MM.1S (cell line): Measurements from ENCODE around the gene TNFRSF25.

Source experiments
- DNase-seq: peaks from one replicate; pipeline ENCODE4 v3.0.0-alpha.2; 2015
- H2AFZ ChIP-seq: fragments of 300-600 bp; sonication (generic); 2 replicates; pipeline ENCODE4 v1.6.0; 2016; ENCODE audit warnings: antibody characterized with exemption, low read length
- H3F3A ChIP-seq: fragments of 300-600 bp; sonication (generic); 2 replicates; pipeline ENCODE4 v1.6.1; 2016; ENCODE audit warnings: mild to moderate bottlenecking, antibody characterized with exemption, low read length, moderate library complexity, mixed read lengths; ENCODE audit not compliant: insufficient read depth
- H3K27ac ChIP-seq: fragments of 300-600 bp; sonication (generic); 2 replicates; pipeline ENCODE4 v1.5.1; 2016; ENCODE audit warnings: mild to moderate bottlenecking, low read length
- H3K27me3 ChIP-seq: fragments of 300-600 bp; sonication (generic); replicated peaks from 2 replicates; pipeline ENCODE4 v1.6.0; 2016; ENCODE audit warnings: low read length; ENCODE audit not compliant: insufficient read depth
- H3K36me3 ChIP-seq: fragments of 300-600 bp; sonication (generic); replicated peaks from 2 replicates; pipeline ENCODE4 v1.6.1; 2016; ENCODE audit warnings: mild to moderate bottlenecking, low read length, mixed read lengths; ENCODE audit not compliant: insufficient read depth
- H3K4me1 ChIP-seq: fragments of 300-600 bp; sonication (generic); 2 replicates; pipeline ENCODE4 v1.6.1; 2016; ENCODE audit warnings: low read length, mixed read lengths
- H3K4me2 ChIP-seq: fragments of 300-600 bp; sonication (generic); 2 replicates; pipeline ENCODE4 v1.6.0; 2016; ENCODE audit warnings: low read depth, low read length
- H3K4me3 ChIP-seq: fragments of 300-600 bp; sonication (generic); 2 replicates; pipeline ENCODE4 v1.5.1; 2016; ENCODE audit warnings: low read length, mixed read lengths
- H3K79me2 ChIP-seq: fragments of 300-600 bp; sonication (generic); 2 replicates; pipeline ENCODE4 v1.6.1; 2016; ENCODE audit warnings: mixed run types, low read length, mixed read lengths
- H3K9ac ChIP-seq: fragments of 300-600 bp; sonication (generic); 2 replicates; pipeline ENCODE4 v1.6.1; 2016; ENCODE audit warnings: low read length, mixed read lengths
- H3K9me2 ChIP-seq: fragments of 300-600 bp; sonication (generic); replicated peaks from 2 replicates; pipeline ENCODE4 v1.6.1; 2016; ENCODE audit warnings: mild to moderate bottlenecking, low read length, mixed read lengths; ENCODE audit not compliant: insufficient read depth
- H3K9me3 ChIP-seq: fragments of 300-600 bp; sonication (generic); replicated peaks from 2 replicates; pipeline ENCODE4 v1.6.1; 2016; ENCODE audit warnings: mild to moderate bottlenecking, low read length, mixed read lengths; ENCODE audit not compliant: insufficient read depth
- H4K20me1 ChIP-seq: fragments of 300-600 bp; sonication (generic); 2 replicates; pipeline ENCODE4 v1.6.1; 2016; ENCODE audit warnings: mild to moderate bottlenecking, low read length, moderate library complexity, mixed read lengths; ENCODE audit not compliant: insufficient read depth
- EZH2 ChIP-seq: fragments of 300-600 bp; sonication (generic); optimal IDR thresholded peaks from 2 replicates; pipeline ENCODE3; 2017; ENCODE audit warnings: low read depth, mild to moderate bottlenecking, antibody characterized with exemption, low read length, mixed read lengths
- EZH2phosphoT487 ChIP-seq: fragments of 300-600 bp; sonication (generic); IDR thresholded peaks from 2 replicates; pipeline ENCODE4 v1.6.1; 2018; ENCODE audit warnings: antibody characterized with exemption, low read length
- TF ChIP-seq, protein P1 (sequence below): fragments of 300-600 bp; sonication (generic); IDR thresholded peaks from 2 replicates; pipeline ENCODE4 v1.5.1; 2016; ENCODE audit warnings: antibody characterized with exemption, low read length, mixed read lengths

The TNFRSF25 gene

DNA sequence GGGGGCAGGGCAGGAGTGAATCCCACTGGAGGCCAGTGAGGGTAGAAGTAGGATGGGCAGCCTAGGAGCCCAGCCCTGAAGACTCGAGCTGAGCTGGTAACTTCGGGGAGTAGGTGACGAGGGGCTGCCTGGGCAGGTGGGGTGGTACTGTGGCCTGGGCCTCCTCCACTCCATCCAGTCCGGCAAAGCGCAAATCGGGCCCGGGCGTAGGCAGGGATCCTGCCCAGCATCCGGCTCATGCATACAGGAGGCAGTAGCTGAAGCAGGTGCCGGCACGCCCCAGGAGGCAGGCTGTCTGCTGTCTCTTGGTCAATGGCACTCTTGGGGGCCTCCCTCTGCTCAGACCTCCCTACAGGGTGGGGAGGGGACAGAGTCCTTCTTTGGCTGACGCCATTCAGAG lies 1.3 kb upstream of the TNFRSF25 start:
- H3K9ac ChIP-seq = no peak overlapping the region
- no peak overlapping the region for H3K4me2 ChIP-seq
- TF ChIP-seq, protein P1, sequence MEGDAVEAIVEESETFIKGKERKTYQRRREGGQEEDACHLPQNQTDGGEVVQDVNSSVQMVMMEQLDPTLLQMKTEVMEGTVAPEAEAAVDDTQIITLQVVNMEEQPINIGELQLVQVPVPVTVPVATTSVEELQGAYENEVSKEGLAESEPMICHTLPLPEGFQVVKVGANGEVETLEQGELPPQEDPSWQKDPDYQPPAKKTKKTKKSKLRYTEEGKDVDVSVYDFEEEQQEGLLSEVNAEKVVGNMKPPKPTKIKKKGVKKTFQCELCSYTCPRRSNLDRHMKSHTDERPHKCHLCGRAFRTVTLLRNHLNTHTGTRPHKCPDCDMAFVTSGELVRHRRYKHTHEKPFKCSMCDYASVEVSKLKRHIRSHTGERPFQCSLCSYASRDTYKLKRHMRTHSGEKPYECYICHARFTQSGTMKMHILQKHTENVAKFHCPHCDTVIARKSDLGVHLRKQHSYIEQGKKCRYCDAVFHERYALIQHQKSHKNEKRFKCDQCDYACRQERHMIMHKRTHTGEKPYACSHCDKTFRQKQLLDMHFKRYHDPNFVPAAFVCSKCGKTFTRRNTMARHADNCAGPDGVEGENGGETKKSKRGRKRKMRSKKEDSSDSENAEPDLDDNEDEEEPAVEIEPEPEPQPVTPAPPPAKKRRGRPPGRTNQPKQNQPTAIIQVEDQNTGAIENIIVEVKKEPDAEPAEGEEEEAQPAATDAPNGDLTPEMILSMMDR = no peak
- TF ChIP-seq EZH2phosphoT487 (no peak), EZH2 (no peak)
- peaks cover 63% of the 10 kb centered on the region for H3K27me3 ChIP-seq
- H3K4me3 ChIP-seq = no peak overlapping the region
- no peaks in the 10 kb centered on the region for H3K79me2 ChIP-seq
- no peak overlapping the region for H3K27ac ChIP-seq
- H3K36me3 ChIP-seq = no peaks in the 10 kb centered on the region
- H2AFZ ChIP-seq = no peak overlapping the region
- DNase-seq = no peak
- no peaks in the 10 kb centered on the region for H3F3A ChIP-seq
- no peaks in the 10 kb centered on the region for H4K20me1 ChIP-seq
- H3K4me1 ChIP-seq = peaks cover 4% of the 10 kb centered on the region; the same call in 1 of the 2 replicates
- H3K9me2 ChIP-seq = no peaks in the 10 kb centered on the region
- H3K9me3 ChIP-seq = no peaks in the 10 kb centered on the region

DNA sequence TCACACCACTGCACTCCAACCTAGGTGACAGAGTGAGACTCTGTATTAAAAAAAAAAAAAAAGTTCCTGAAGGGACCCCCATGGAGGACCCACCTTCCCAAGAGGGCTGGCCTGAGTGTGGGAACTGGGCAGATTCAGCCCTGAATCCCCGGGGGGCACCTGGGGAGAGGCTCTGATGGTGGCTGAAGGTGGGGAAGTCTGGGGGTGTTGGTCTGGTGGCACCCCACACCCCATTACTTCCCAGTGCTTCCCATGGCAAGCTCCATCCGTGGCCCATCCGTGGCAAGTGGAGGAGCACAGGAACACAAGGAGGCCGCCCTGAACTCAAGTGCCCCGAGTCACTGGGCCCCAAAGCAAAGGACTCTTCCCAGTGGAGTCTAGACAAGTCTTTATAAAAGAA lies 778 bp upstream of the TNFRSF25 start:
- H3K9me3 ChIP-seq = no peaks in the 10 kb centered on the region
- H4K20me1 ChIP-seq = no peaks in the 10 kb centered on the region
- no peak overlapping the region for H2AFZ ChIP-seq
- H3K27me3 ChIP-seq = peaks cover 68% of the 10 kb centered on the region
- no peak overlapping the region for H3K9ac ChIP-seq
- H3K4me2 ChIP-seq = no peak overlapping the region
- no peaks in the 10 kb centered on the region for H3K9me2 ChIP-seq
- H3F3A ChIP-seq = no peaks in the 10 kb centered on the region
- no peaks in the 10 kb centered on the region for H3K36me3 ChIP-seq
- TF ChIP-seq, protein P1 = no peak
- TF ChIP-seq EZH2 (no peak), EZH2phosphoT487 (no peak)
- H3K4me3 ChIP-seq = no peak overlapping the region
- H3K79me2 ChIP-seq = no peaks in the 10 kb centered on the region
- no peak overlapping the region for H3K27ac ChIP-seq
- DNase-seq = no peak
- H3K4me1 ChIP-seq = no peaks in the 10 kb centered on the region

DNA sequence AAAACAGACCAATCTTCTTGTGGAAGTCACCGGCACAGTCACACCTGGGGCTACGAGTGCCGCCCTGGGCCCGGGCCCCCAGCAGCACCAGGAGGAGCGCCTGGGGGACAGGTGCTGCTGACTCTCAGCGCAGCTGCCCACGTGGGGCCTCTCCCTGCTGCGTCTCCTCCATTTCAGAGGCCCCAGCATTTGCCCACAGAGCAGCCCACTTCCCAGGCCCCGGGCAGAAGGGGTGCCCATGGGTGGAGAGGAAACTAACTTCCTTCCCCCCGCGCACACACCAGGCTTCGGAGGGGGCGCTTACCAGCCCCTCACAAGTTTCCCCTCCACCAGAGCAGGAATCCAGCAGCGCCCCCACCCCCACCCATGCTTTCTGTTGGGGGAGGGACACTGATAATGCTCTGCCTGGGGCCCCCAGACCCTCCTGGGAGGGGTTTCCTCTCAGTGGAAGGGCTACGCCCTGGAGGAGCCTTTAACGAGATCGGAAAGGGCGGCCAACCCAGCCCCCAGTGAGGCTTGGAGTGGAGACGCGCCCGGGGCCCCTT lies 440 bp downstream of the TNFRSF25 start:
- no peaks in the 10 kb centered on the region for H3K79me2 ChIP-seq
- H3K4me2 ChIP-seq = no peak overlapping the region
- no peaks in the 10 kb centered on the region for H3K9me2 ChIP-seq
- no peaks in the 10 kb centered on the region for H3K36me3 ChIP-seq
- no peaks in the 10 kb centered on the region for H3K9me3 ChIP-seq
- H3K27ac ChIP-seq = no peak overlapping the region
- H3F3A ChIP-seq = no peaks in the 10 kb centered on the region
- no peaks in the 10 kb centered on the region for H3K4me1 ChIP-seq
- TF ChIP-seq EZH2phosphoT487 (no peak), EZH2 (no peak)
- TF ChIP-seq, protein P1 = no peak
- H3K9ac ChIP-seq = no peak overlapping the region
- no peak overlapping the region for H2AFZ ChIP-seq
- H4K20me1 ChIP-seq = no peaks in the 10 kb centered on the region
- DNase-seq = no peak
- H3K4me3 ChIP-seq = no peak overlapping the region
- peaks cover 80% of the 10 kb centered on the region for H3K27me3 ChIP-seq
